Measurements from ENCODE around the gene C11orf68. TPM values are rescaled to one million over a fixed set of nuclear protein-coding genes. Genes with fewer than 3 reads are reported as not detected.

Gene C11orf68
- total and polyA plus RNA-seq, 2 of the 8 experiments (the other 6 are each of a cell fraction or from before 2014, with no cell fraction given): 24.0 to 51.2 TPM

- Histone ChIP-seq H2BK12ac (ENCODE audit: low read depth, low read length) (no peak overlapping the region), H3K27me3 (replicated peaks in 1 of 4; ENCODE audit: control insufficient read depth in 3 of 4, extremely low read depth in 1 of 4, insufficient read depth in 3 of 4, low read length in 3 of 4) (peaks cover 0 to 27% (median 11%) of the 10 kb centered on the region in 4 experiments; a peak in 3 of 7 replicates), H4K20me1 (replicated peaks in 1 of 2; ENCODE audit: control insufficient read depth in 1 of 2, insufficient read depth in 2 of 2, low read length in 2 of 2) (peaks cover 0 to 2% of the 10 kb centered on the region in 2 experiments), H3K4me1 (replicated peaks in 1 of 4; ENCODE audit: control insufficient read depth in 3 of 4, insufficient read depth in 4 of 4, low read length in 3 of 4) (peaks cover 0 to 6% (median 3%) of the 10 kb centered on the region in 4 experiments; a peak in 4 of 7 replicates), H3K4me3 (ENCODE audit: extremely low read depth in 1 of 4, insufficient read depth in 2 of 4, low read depth in 3 of 4, low read length in 4 of 4) (peak overlapping the region; percentile 64 to 74 (median 74)), H3K79me1 (ENCODE audit: low read depth, low read length) (no peaks in the 10 kb centered on the region; the same call in 1 of the 2 replicates), H3K23ac (ENCODE audit: insufficient read length) (no peak overlapping the region), H3K18ac (ENCODE audit: extremely low read depth, low read length) (no peak overlapping the region), H3K27ac (ENCODE audit: low read depth, low read length) (no peak overlapping the region), H4K5ac (ENCODE audit: insufficient read length, low read depth, low read length) (no peak overlapping the region), H4K8ac (ENCODE audit: extremely low read depth, insufficient read depth, low read length) (peak overlapping the region; percentile 31), H3K36me3 (ENCODE audit: control insufficient read depth in 2 of 4, insufficient read depth in 4 of 4, low read length in 3 of 4) (peaks cover 5 to 17% (median 14%) of the 10 kb centered on the region in 4 experiments), H2BK15ac (ENCODE audit: low read length) (no peak overlapping the region), H3K56ac (replicated peaks; ENCODE audit: insufficient read length, low read depth, low read length) (no peak overlapping the region), H2BK5ac (ENCODE audit: low read depth, low read length) (no peak overlapping the region), H3K9ac (replicated peaks in 1 of 4; ENCODE audit: extremely low read depth in 1 of 4, low read depth in 3 of 4, low read length in 3 of 4) (0 out of 7 replicates have a peak overlapping the region, but pooled peaks of 1 of the 4 experiments have one; percentile 20), H3K9me3 (ENCODE audit: insufficient read depth in 2 of 2, low read depth in 1 of 2, low read length in 1 of 2) (no peaks in the 10 kb centered on the region), H4K91ac (replicated peaks; ENCODE audit: insufficient read length, low read length) (no peak overlapping the region), H2BK120ac (replicated peaks; ENCODE audit: low read depth, low read length) (no peak overlapping the region), H2AK5ac (ENCODE audit: low read depth, low read length) (no peak overlapping the region), H3K4ac (replicated peaks; ENCODE audit: insufficient read length, low read depth, low read length) (no peak overlapping the region), H3K79me2 (ENCODE audit: control insufficient read depth in 1 of 2, insufficient read depth in 2 of 2, low read length in 2 of 2) (no peaks in the 10 kb centered on the region), H3K23me2 (ENCODE audit: low read depth, low read length) (peaks cover 4% of the 10 kb centered on the region; the same call in 1 of the 2 replicates), H3K4me2 (ENCODE audit: insufficient read depth in 1 of 2, low read depth in 2 of 2, low read length in 2 of 2) (peak overlapping the region; percentile 86 to 93), H3K14ac (ENCODE audit: insufficient read length) (no peak overlapping the region), H2AFZ (ENCODE audit: low read length) (no peak overlapping the region), H2BK20ac (ENCODE audit: low read length) (no peak overlapping the region)
- TF ChIP-seq HDAC2 (IDR thresholded peaks at IDR 0.05; ENCODE audit: borderline replicate concordance in 1 of 2, low read depth in 2 of 2, low read length in 2 of 2) (0 out of 4 replicates have a peak, but pooled peaks of 1 of the 2 experiments have one; percentile 22), SRF (IDR thresholded peaks at IDR 0.05; ENCODE audit: low read depth, low read length) (no peak), KDM1A (IDR thresholded peaks at IDR 0.05; ENCODE audit: borderline replicate concordance, low read length) (peak; percentile 56; the same call in 1 of the 2 replicates), GTF2F1 (IDR thresholded peaks at IDR 0.05; ENCODE audit: borderline replicate concordance, low read depth, low read length) (no peak), MAFK (IDR thresholded peaks at IDR 0.05; ENCODE audit: low read depth, low read length) (no peak), TBP (IDR thresholded peaks at IDR 0.05; ENCODE audit: low read depth, low read length) (no peak), KDM4A (IDR thresholded peaks at IDR 0.05; ENCODE audit: low read depth, low read length, severe bottlenecking) (peak; percentile 38), POLR2AphosphoS5 (IDR thresholded peaks at IDR 0.05; ENCODE audit: low read depth, low read length) (peak; percentile 24; the same call in 1 of the 2 replicates), CBX5 (IDR thresholded peaks at IDR 0.05; ENCODE audit: low read depth, low read length) (no peak)
- peak; percentile 28 for FAIRE-seq
- POLR2A ChIA-PET (ENCODE audit: partially characterized antibody): interaction anchor here (0.6 to 39.7 kb wide), 4 partner anchors 7 to 115 kb away, joined by 3 to 1071 read pairs (median 538); partner anchors contain the start of genes CCDC85B, CFL1, CTSW and EFEMP2
- peak in 1 of 2 experiments; percentile 90 for DNase-seq (ENCODE audit: low read depth in 1 of 2, low spot score in 2 of 2)
- 10% methylated on average over 29 of the region's 29 CpGs; no CpG with 5 or more reads in 1 of the 2 experiments for WGBS, 2 experiments (ENCODE audit: extremely low coverage in 1 of 2, insufficient coverage in 1 of 2, insufficient read length in 1 of 2, insufficient replicate concordance in 2 of 2, low coverage in 1 of 2, low lambda C conversion rate in 2 of 2, missing lambda C conversion rate in 1 of 2)
- CTCF ChIA-PET (ENCODE audit: partially characterized antibody): interaction anchor here (1.4 to 9.9 kb wide), 7 partner anchors 8 to 64 kb away, joined by 3 to 210 read pairs (median 71); partner anchors contain the start of genes CCDC85B, CFL1, FIBP and MUS81
Measured at GRCh38 chr11:65867284-65868071, 51.4 kb downstream of the C11orf68 start.
